Fibroblast of villous mesenchyme (primary cell): ENCODE results near the gene TRAF7. TPM values are rescaled to one million over a fixed set of nuclear protein-coding genes. Genes with fewer than 3 reads are reported as not detected.

Source experiments
- DNase-seq: peaks from one replicate; pipeline ENCODE4 v3.0.0-alpha.2; 2010; ENCODE audit warnings: low read depth
- H3K4me3 ChIP-seq: 2 replicates; pipeline ENCODE4 v1.5.1; 2011; ENCODE audit warnings: low read depth, mild to moderate bottlenecking, low read length
- total RNA-seq: library from RNA; depleted of rRNA; stranded (reverse); fragments of >200 nt; gene quantifications from 2 replicates; pipeline ENCODE4 v1.2.3, GENCODE V29; 2012
- TF ChIP-seq, protein P1 (sequence below): IDR thresholded peaks from 2 replicates; pipeline ENCODE4 v1.5.1; 2012; ENCODE audit warnings: low read depth, mild to moderate bottlenecking, low read length; ENCODE audit not compliant: insufficient read depth

TRAF7 gene
- total RNA-seq, 1 donor, result 62.6 TPM

DNA sequence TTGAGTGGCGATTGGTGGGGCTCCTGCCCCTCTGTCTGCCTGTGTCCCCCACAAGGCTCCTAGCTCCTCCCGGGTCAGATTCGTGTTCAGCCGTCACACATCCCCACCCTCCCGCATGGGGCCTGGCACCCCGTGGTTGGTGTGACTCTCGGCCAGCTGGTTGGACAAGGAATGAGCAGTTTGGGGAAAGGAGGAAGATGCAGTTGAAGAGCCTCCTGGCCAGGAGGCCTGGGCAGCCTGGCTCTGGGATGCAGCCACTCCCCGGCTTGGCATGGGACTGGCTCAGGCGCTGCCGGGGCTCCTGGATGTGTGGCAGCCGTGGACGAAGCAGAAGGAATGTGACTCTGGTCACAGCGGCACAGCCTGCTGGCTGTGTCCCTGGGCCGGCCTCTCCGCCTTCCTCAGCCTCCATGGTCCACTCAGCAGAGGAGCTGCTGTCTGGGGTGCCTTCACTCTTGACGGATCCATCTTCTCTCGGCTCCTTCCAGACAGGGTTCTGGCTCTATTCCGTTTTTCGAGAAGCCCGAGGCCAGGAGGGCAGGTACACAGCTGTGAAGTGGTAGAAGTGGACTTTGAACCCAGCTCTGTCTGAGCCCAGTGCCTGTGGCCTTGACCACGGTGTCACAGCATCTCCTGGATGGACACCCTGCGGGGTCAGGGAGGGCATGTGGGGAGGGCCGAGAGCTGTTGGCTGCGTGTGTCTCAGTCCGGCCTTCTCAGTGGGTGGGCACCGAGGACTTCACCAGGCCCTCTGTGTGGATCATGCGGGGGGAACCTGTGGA, 2.1 kb downstream of the TRAF7 start:
- DNase-seq, result no peak
- H3K4me3 ChIP-seq, result peak overlapping the region; percentile 90
- TF ChIP-seq, protein P1, sequence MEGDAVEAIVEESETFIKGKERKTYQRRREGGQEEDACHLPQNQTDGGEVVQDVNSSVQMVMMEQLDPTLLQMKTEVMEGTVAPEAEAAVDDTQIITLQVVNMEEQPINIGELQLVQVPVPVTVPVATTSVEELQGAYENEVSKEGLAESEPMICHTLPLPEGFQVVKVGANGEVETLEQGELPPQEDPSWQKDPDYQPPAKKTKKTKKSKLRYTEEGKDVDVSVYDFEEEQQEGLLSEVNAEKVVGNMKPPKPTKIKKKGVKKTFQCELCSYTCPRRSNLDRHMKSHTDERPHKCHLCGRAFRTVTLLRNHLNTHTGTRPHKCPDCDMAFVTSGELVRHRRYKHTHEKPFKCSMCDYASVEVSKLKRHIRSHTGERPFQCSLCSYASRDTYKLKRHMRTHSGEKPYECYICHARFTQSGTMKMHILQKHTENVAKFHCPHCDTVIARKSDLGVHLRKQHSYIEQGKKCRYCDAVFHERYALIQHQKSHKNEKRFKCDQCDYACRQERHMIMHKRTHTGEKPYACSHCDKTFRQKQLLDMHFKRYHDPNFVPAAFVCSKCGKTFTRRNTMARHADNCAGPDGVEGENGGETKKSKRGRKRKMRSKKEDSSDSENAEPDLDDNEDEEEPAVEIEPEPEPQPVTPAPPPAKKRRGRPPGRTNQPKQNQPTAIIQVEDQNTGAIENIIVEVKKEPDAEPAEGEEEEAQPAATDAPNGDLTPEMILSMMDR, result no peak

DNA sequence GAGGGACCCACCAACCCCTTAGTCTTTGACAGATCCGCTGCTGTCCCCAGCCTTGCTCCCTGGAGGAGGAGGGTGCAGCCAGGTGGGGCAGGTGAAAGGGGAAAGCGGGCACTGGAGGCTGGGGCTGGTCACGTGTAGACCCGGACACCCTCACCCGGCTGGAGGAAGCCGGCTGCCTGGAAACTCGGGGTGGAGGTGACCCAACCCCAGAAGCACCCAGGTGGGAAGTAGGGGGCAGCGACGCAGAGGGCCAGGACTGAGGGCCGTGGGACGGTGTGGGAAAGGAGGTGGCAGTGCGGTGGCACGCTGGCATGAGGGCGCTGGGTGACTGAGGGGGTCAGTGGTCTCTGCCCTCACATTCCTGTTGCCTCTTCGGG, 2.7 kb downstream of the TRAF7 start:
- H3K4me3 ChIP-seq, result peak overlapping the region; percentile 14
- TF ChIP-seq, protein P1, result no peak
- no peak for DNase-seq

DNA sequence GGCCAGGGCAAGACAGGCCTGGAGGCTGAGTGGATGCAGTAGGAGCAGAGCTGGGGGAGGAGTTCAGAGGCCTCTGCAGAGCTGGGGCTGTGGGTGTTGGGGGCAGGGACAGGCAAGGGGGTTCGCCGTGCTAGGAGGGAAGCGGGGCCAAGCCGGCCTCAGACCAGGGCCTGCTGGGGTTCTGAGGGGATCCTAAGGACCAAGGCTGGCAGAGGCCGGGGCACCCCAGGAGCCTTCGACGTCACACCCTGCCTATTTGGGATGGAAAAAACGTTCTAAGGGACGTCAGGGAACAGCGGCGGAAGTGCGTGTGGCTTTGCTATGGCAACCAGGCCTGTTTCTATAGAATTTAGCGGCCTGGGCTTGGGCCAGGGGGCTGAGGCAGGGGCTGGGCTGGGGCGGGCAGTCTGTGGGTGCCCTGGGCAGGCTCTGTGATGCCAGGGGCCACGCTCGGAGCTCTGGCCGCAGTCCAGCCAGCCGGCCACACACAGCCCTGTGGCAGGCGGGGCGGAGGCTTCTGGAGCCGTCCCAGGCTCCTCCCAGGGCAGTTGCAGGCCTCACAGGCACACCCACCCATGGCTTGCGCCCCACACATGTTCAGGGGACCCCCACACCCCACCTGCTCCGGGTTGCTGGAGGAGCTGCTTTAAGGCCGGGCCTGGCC, 3.7 kb downstream of the TRAF7 start:
- TF ChIP-seq, protein P1, result no peak
- DNase-seq, result peak; percentile 90
- peak overlapping the region; percentile 39 for H3K4me3 ChIP-seq

DNA sequence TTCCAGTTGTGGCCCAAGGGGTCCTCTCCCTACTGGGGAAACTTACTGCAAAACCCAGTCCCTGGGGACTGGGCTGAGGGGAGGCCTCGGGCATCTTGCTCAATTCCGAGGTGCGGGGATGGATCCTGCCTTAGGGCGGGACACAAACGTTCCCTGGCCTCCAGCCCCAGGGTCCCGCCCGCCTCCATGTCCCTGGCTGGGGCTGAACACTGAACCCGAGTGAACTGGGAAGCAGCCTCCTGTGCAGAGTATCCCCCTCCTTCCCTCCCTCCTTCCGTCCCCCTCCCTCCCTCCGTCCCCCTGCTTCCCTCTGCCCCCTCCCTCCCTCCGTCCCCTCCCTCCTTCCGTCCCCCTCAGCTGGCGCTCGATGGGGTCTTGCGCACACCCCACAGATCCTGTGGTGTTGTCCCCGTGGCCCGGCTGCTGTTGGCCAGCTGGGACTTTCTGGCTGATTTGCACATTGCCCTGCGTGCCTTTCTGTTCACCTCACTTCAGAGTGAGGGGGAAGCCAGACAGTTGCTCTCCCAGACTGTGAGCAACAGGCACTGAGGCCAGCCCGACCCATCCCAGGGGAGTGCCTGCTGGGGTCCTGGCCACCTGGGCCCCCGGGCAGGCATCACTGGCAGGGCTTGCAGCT, 5.5 kb downstream of the TRAF7 start:
- DNase-seq, result peak; percentile 76
- TF ChIP-seq, protein P1, result no peak
- H3K4me3 ChIP-seq, result peak overlapping the region; percentile 18

DNA sequence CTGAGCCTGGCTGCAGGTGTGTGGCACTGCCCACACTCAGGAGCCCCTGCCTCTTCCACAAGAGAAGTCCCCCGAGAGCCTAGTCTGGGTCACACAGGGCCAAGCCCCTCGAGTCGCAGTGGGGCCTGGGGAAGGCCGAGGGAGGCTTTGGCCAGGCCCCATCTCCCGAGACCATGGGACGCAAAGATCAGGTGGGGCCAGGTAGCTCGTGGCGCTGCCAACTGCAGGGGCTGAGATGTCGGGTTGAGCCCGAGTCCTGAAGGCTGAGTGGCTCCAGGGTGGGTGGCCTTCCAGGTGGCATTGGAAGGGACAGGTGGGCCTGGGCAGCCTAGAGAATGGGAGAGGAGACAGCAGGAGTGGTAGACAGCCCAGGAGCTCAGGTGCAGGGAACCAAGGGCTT, 6.3 kb downstream of the TRAF7 start:
- TF ChIP-seq, protein P1, result no peak
- DNase-seq, result no peak
- H3K4me3 ChIP-seq, result no peak overlapping the region

DNA sequence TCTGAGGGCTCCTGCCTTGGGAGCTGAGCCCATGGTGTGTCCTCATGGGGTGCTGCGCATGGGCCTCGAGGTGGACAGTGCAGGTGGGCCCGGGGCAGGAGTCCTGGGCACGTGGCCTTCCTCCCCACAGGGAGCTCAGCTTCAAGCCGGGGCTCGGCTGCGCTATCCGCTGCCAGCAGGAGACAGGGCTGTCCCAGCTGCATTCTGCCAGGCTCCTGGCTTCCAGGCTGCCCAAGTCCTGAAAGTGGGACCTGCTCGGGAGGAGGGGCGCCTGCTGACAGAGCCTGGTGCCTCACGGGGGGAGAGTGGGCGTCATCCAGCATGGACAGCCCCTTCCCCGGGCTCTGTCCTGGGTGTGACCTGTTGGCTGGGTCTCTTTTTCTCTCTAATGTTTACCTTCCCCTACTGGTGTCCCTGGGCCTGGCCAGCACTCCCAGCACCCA, 7.1 kb downstream of the TRAF7 start:
- no peak for DNase-seq
- TF ChIP-seq, protein P1, result no peak
- no peak overlapping the region for H3K4me3 ChIP-seq
